GM18511 (cell line): ENCODE data around the gene LMTK3.

Experiments used
- ATAC-seq: cut with Tn5 transposase; IDR thresholded peaks from one replicate; pipeline ENCODE4 v1.9.1; 2021; ENCODE audit warnings: mild to moderate bottlenecking, moderate library complexity; ENCODE audit not compliant: unreplicated experiment

The LMTK3 gene

GRCh38 chr19:48473161-48473966, 38.3 kb downstream of the LMTK3 start:
- no peak for ATAC-seq

GRCh38 chr19:48471836-48472235, 39.8 kb downstream of the LMTK3 start:
- ATAC-seq: no peak

- ATAC-seq: no peak
Observed at GRCh38 chr19:48470856-48471255, 40.8 kb downstream of the LMTK3 start.

- ATAC-seq: no peak
Observed at GRCh38 chr19:48469934-48470680, 41.5 kb downstream of the LMTK3 start.

- peak; percentile 28 for ATAC-seq
Observed at GRCh38 chr19:48469289-48469881, 42.2 kb downstream of the LMTK3 start, which contains the start of gene CYTH2. Gene CYTH2 (plus strand): TSS chr19:48469369. CDS start chr19:48469508, 139 bp downstream.

GRCh38 chr19:48468772-48469288, 42.8 kb downstream of the LMTK3 start:
- peak; percentile 93 for ATAC-seq

- ATAC-seq: no peak
Observed at GRCh38 chr19:48466561-48467325, 44.9 kb downstream of the LMTK3 start.

- ATAC-seq: no peak
Observed at GRCh38 chr19:48465215-48465614, 46.4 kb downstream of the LMTK3 start.

- ATAC-seq: no peak
Observed at GRCh38 chr19:48461982-48462655, 49.5 kb downstream of the LMTK3 start.

- ATAC-seq: no peak
Observed at GRCh38 chr19:48461651-48461981, 50.0 kb downstream of the LMTK3 start.

- ATAC-seq: no peak
Observed at GRCh38 chr19:48458016-48458415, 53.6 kb downstream of the LMTK3 start.

GRCh38 chr19:48456864-48457263, 54.8 kb downstream of the LMTK3 start:
- ATAC-seq: no peak

- no peak for ATAC-seq
Observed at GRCh38 chr19:48455908-48456562, 55.6 kb downstream of the LMTK3 start.

- ATAC-seq: no peak
Observed at GRCh38 chr19:48455171-48455907, 56.3 kb downstream of the LMTK3 start, which contains the start of gene KCNJ14. Gene KCNJ14 (plus strand): TSS chr19:48455574. CDS start chr19:48461725, 6,151 bp downstream.

- ATAC-seq: no peak
Observed at GRCh38 chr19:48454150-48454730, 57.4 kb downstream of the LMTK3 start.

GRCh38 chr19:48452289-48453190, 59.1 kb downstream of the LMTK3 start:
- ATAC-seq: no peak

- no peak for ATAC-seq
Observed at GRCh38 chr19:48451624-48452023, 60.0 kb downstream of the LMTK3 start.

- ATAC-seq: no peak
Observed at GRCh38 chr19:48450863-48451262, 60.8 kb downstream of the LMTK3 start.
